Suprapubic skin (tissue), 4 donors: ENCODE measurements around the gene AACS.

Source experiments
- EP300 ChIP-seq: sonication (generic); formaldehyde crosslinking; IDR thresholded peaks from one replicate; pipeline ENCODE4 v1.6.1; 2017; ENCODE audit warnings: antibody characterized with exemption
- POLR2A ChIP-seq, 2 donors: fragments of 450-650 bp; IDR thresholded peaks; one replicate each; pipeline ENCODE4 v1.6.1; 2017; ENCODE audit warnings: antibody characterized with exemption in 2 of 2, mild to moderate bottlenecking in 2 of 2, moderate library complexity in 2 of 2
- POLR2AphosphoS5 ChIP-seq, 3 donors: sonication (generic); formaldehyde crosslinking; IDR thresholded peaks; one replicate each; pipeline ENCODE4 v1.6.1; 2017; ENCODE audit warnings: antibody characterized with exemption in 3 of 3
- TF ChIP-seq, protein P1 (sequence below), 2 donors: fragments of 200-600 bp in 1 of 2; fragments of 450-650 bp in 1 of 2; sonication (generic) in 1 of 2; IDR thresholded peaks; one replicate each; pipeline ENCODE4 v1.5.1; 2016 to 2019; ENCODE audit warnings: antibody characterized with exemption in 2 of 2, mild to moderate bottlenecking in 1 of 2, moderate library complexity in 1 of 2

- TF ChIP-seq POLR2AphosphoS5 (IDR thresholded peaks at IDR 0.05) (no peak), EP300 (no peak), POLR2A (IDR thresholded peaks at IDR 0.05) (no peak)
- TF ChIP-seq, protein P1, sequence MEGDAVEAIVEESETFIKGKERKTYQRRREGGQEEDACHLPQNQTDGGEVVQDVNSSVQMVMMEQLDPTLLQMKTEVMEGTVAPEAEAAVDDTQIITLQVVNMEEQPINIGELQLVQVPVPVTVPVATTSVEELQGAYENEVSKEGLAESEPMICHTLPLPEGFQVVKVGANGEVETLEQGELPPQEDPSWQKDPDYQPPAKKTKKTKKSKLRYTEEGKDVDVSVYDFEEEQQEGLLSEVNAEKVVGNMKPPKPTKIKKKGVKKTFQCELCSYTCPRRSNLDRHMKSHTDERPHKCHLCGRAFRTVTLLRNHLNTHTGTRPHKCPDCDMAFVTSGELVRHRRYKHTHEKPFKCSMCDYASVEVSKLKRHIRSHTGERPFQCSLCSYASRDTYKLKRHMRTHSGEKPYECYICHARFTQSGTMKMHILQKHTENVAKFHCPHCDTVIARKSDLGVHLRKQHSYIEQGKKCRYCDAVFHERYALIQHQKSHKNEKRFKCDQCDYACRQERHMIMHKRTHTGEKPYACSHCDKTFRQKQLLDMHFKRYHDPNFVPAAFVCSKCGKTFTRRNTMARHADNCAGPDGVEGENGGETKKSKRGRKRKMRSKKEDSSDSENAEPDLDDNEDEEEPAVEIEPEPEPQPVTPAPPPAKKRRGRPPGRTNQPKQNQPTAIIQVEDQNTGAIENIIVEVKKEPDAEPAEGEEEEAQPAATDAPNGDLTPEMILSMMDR (IDR thresholded peaks at IDR 0.05): no peak
Observed at GRCh38 chr12:125057708-125058107, 7.5 kb upstream of the AACS start.
